Raji (cell line): ENCODE results near the gene FBN1.

Experiments
- POLR2A ChIP-seq: IDR thresholded peaks from 2 replicates; pipeline ENCODE4 v1.6.1; 2011; ENCODE audit warnings: low read depth, low read length, control low read depth; ENCODE audit not compliant: insufficient read depth

Gene FBN1

GRCh38 chr15:48394970-48395369 lies 250.5 kb downstream of the FBN1 start:
- TF ChIP-seq POLR2A, result no peak

GRCh38 chr15:48393645-48394506 lies 251.6 kb downstream of the FBN1 start:
- TF ChIP-seq POLR2A, result no peak

GRCh38 chr15:48392356-48392755 lies 253.2 kb downstream of the FBN1 start:
- no peak for TF ChIP-seq POLR2A

- no peak for TF ChIP-seq POLR2A
These were observed 253.6 kb downstream of the FBN1 start for GRCh38 chr15:48391950-48392349.

- no peak for TF ChIP-seq POLR2A
These were observed 255.8 kb downstream of the FBN1 start for GRCh38 chr15:48389691-48390143.

- TF ChIP-seq POLR2A, result no peak
These were observed 256.6 kb downstream of the FBN1 start for GRCh38 chr15:48388910-48389309.

GRCh38 chr15:48388016-48388851 lies 257.3 kb downstream of the FBN1 start:
- TF ChIP-seq POLR2A, result no peak

- TF ChIP-seq POLR2A, result no peak
These were observed 260.3 kb downstream of the FBN1 start for GRCh38 chr15:48385031-48385830.

GRCh38 chr15:48384616-48385015 lies 260.9 kb downstream of the FBN1 start:
- no peak for TF ChIP-seq POLR2A

- TF ChIP-seq POLR2A, result no peak
These were observed 262.5 kb downstream of the FBN1 start for GRCh38 chr15:48383031-48383430.

GRCh38 chr15:48381861-48382260 lies 263.6 kb downstream of the FBN1 start:
- TF ChIP-seq POLR2A, result no peak

- TF ChIP-seq POLR2A, result no peak
These were observed 265.3 kb downstream of the FBN1 start for GRCh38 chr15:48380198-48380597.

- TF ChIP-seq POLR2A, result no peak
These were observed 269.7 kb downstream of the FBN1 start for GRCh38 chr15:48375767-48376166.

GRCh38 chr15:48374472-48374871 lies 271.0 kb downstream of the FBN1 start:
- TF ChIP-seq POLR2A, result no peak

- TF ChIP-seq POLR2A, result no peak
These were observed 271.6 kb downstream of the FBN1 start for GRCh38 chr15:48373821-48374451.

GRCh38 chr15:48371961-48372360 lies 273.5 kb downstream of the FBN1 start:
- TF ChIP-seq POLR2A, result no peak
